ENCODE measurements around the gene ISCA2.

DNA sequence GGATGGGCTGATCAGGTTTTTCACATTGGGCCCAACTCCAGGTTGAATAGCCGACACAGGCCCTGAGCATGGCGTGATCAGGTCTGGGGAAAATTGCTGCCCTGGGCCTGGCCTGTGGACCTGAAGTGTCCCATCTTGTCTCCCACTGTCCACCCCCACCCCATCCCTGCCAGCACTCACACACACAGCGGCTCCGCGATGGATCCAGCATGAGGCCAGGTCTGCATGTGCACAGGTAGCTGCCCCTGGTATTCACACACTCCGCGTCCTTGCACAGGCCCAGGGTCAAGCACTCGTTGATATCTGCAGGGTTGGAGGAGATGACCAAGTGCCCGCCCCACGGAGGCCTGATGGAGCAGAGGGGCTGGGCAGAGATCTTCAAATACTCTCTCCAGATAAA is 38.7 kb downstream of the ISCA2 start:
- TF ChIP-seq SIN3A (IDR thresholded peaks at IDR 0.05; ENCODE audit: borderline replicate concordance in 2 of 2, control insufficient read depth in 1 of 2, low read depth in 2 of 2, low read length in 2 of 2) (no peak), FOSL1 (tag; conservative IDR thresholded peaks at IDR 0.05) (no peak), SETDB1 (IDR thresholded peaks at IDR 0.05; ENCODE audit: low read length) (no peak), ZNF239 (CRISPR knock-in tag; IDR thresholded peaks at IDR 0.05) (no peak), USF1 (CRISPR knock-in tag; IDR thresholded peaks at IDR 0.05) (no peak), JUNB (CRISPR knock-in tag; conservative IDR thresholded peaks at IDR 0.05) (no peak), KLF16 (IDR thresholded peaks at IDR 0.05) (no peak), TAF1 (IDR thresholded peaks at IDR 0.05; ENCODE audit: control insufficient read depth, extremely low read depth, insufficient read depth, low read length, severe bottlenecking) (no peak), YY1 (IDR thresholded peaks at IDR 0.05; ENCODE audit: borderline replicate concordance in 1 of 3, control insufficient read depth in 1 of 3, extremely low read depth in 1 of 3, insufficient read depth in 3 of 3, insufficient read length in 1 of 3, insufficient replicate concordance in 2 of 3, low read depth in 1 of 3, low read length in 2 of 3) (no peak), CTCF (IDR thresholded peaks at IDR 0.05 in 2 of 3, conservative IDR thresholded peaks at IDR 0.05 in 1 of 3; ENCODE audit: insufficient read depth in 2 of 3, low read depth in 1 of 3, low read length in 3 of 3) (no peak)

Measured in K562 (cell line).